Neural cell (in vitro differentiated cells): ENCODE data around the gene HOXB6. TPM values are rescaled to one million over a fixed set of nuclear protein-coding genes. Genes with fewer than 3 reads are reported as not detected.
A peak's percentile ranks its signal among the peaks of the same experiment; 100 is the strongest.

Source experiments
- H2AFZ ChIP-seq: fragments of 200-600, 300-800 bp; sonication (generic), shearing (Covaris generic); 2 replicates; pipeline ENCODE4 v1.6.0; 2014; ENCODE audit warnings: low read depth, mild to moderate bottlenecking, antibody characterized with exemption, low read length, moderate library complexity
- H3F3A ChIP-seq: fragments of 200-600 bp; shearing (Covaris generic); 2 replicates; pipeline ENCODE4 v1.6.1; 2016; ENCODE audit warnings: mild to moderate bottlenecking, moderate library complexity, mixed read lengths, antibody characterized with exemption, low read length; ENCODE audit not compliant: insufficient read depth, poor library complexity, severe bottlenecking
- H3K27ac ChIP-seq: fragments of 200-600, 300-800 bp; sonication (generic), shearing (Covaris generic); 2 replicates; pipeline ENCODE4 v1.5.1; 2014; ENCODE audit warnings: mild to moderate bottlenecking, low read length, moderate library complexity
- H3K27me3 ChIP-seq: fragments of 300-800, 200-600 bp; sonication (generic), shearing (Covaris generic); 2 replicates; pipeline ENCODE4 v1.6.0; 2014; ENCODE audit warnings: mild to moderate bottlenecking, low read depth, low read length, moderate library complexity; ENCODE audit not compliant: insufficient read depth
- H3K36me3 ChIP-seq: fragments of 300-800, 200-600 bp; sonication (generic), shearing (Covaris generic); 2 replicates; pipeline ENCODE4 v1.5.1; 2014; ENCODE audit warnings: mild to moderate bottlenecking, antibody characterized with exemption, low read length, moderate library complexity; ENCODE audit not compliant: insufficient read depth
- H3K4me2 ChIP-seq: fragments of 300-800, 200-600 bp; sonication (generic), shearing (Covaris generic); 2 replicates; pipeline ENCODE4 v1.6.0; 2014; ENCODE audit warnings: mild to moderate bottlenecking, low read length
- H3K4me3 ChIP-seq: fragments of 300-800, 200-600 bp; sonication (generic), shearing (Covaris generic); 2 replicates; pipeline ENCODE4 v1.5.1; 2014; ENCODE audit warnings: mild to moderate bottlenecking, low read length, moderate library complexity
- H3K79me2 ChIP-seq: fragments of 200-600 bp; shearing (Covaris generic); replicated peaks from 2 replicates; pipeline ENCODE4 v1.6.0; 2014; ENCODE audit warnings: mild to moderate bottlenecking, low read length, moderate library complexity; ENCODE audit not compliant: insufficient read depth
- H3K9ac ChIP-seq: fragments of 300-800, 200-600 bp; sonication (generic), shearing (Covaris generic); 2 replicates; pipeline ENCODE4 v1.6.1; 2016; ENCODE audit warnings: mild to moderate bottlenecking, low read length, mixed read lengths
- H3K9me2 ChIP-seq: fragments of 200-600 bp; shearing (Covaris generic); 2 replicates; pipeline ENCODE4 v1.6.1; 2016; ENCODE audit warnings: mild to moderate bottlenecking, low read length, mixed read lengths; ENCODE audit not compliant: insufficient read depth
- H3K9me3 ChIP-seq: fragments of 200-600, 300-800 bp; sonication (generic), shearing (Covaris generic); 2 replicates; pipeline ENCODE4 v1.6.1; 2016; ENCODE audit warnings: mild to moderate bottlenecking, mixed run types, low read length, moderate library complexity, mixed read lengths
- H4K20me1 ChIP-seq: fragments of 200-600 bp; shearing (Covaris generic); 2 replicates; pipeline ENCODE4 v1.6.1; 2016; ENCODE audit warnings: mild to moderate bottlenecking, mixed run types; ENCODE audit not compliant: insufficient read depth
- EP300 ChIP-seq: fragments of 450-650 bp; conservative IDR thresholded peaks from 2 replicates; pipeline ENCODE4 v1.6.1; 2014; ENCODE audit warnings: antibody characterized with exemption, mild to moderate bottlenecking, moderate library complexity; ENCODE audit not compliant: poor library complexity, severe bottlenecking
- EZH2 ChIP-seq: fragments of 200-600, 300-800 bp; shearing (Covaris generic), sonication (generic); IDR thresholded peaks from 2 replicates; pipeline ENCODE4 v1.6.1; 2014; ENCODE audit warnings: antibody characterized with exemption, low read length, borderline replicate concordance, mild to moderate bottlenecking; ENCODE audit not compliant: insufficient read depth, poor library complexity, severe bottlenecking
- MXI1 ChIP-seq: fragments of 450-650 bp; conservative IDR thresholded peaks from 2 replicates; pipeline ENCODE4 v1.6.1; 2014; ENCODE audit warnings: antibody characterized with exemption, mild to moderate bottlenecking; ENCODE audit not compliant: poor library complexity, severe bottlenecking
- POLR2AphosphoS5 ChIP-seq: IDR thresholded peaks from 2 replicates; pipeline ENCODE4 v1.6.1; 2012
- RAD21 ChIP-seq: fragments of 450-650 bp; conservative IDR thresholded peaks from 2 replicates; pipeline ENCODE4 v1.6.1; 2014; ENCODE audit warnings: antibody characterized with exemption, mild to moderate bottlenecking, moderate library complexity
- SMC3 ChIP-seq: fragments of 450-650 bp; conservative IDR thresholded peaks from 2 replicates; pipeline ENCODE4 v1.6.1; 2014; ENCODE audit warnings: antibody characterized with exemption, mild to moderate bottlenecking, moderate library complexity; ENCODE audit not compliant: poor library complexity
- TAF1 ChIP-seq: IDR thresholded peaks from 2 replicates; pipeline ENCODE4 v1.6.1; 2012; ENCODE audit warnings: low read depth
- polyA plus RNA-seq: library from polyadenylated mRNA; depleted of rRNA; stranded (reverse); fragments of >200 nt; gene quantifications from 2 replicates; pipeline ENCODE4 v1.2.3, GENCODE V29; 2014
- TF ChIP-seq, protein P1 (sequence below): fragments of 450-650 bp; IDR thresholded peaks from 2 replicates; pipeline ENCODE4 v1.5.1; 2014; ENCODE audit warnings: antibody characterized with exemption, mild to moderate bottlenecking, moderate library complexity; ENCODE audit not compliant: poor library complexity, severe bottlenecking
- TF ChIP-seq, protein P2 (sequence below): IDR thresholded peaks from 2 replicates; pipeline ENCODE4 v1.6.1; 2012; ENCODE audit warnings: borderline replicate concordance

Gene HOXB6
- polyA plus RNA-seq, 1 donor from 2014 or later = not detected

DNA sequence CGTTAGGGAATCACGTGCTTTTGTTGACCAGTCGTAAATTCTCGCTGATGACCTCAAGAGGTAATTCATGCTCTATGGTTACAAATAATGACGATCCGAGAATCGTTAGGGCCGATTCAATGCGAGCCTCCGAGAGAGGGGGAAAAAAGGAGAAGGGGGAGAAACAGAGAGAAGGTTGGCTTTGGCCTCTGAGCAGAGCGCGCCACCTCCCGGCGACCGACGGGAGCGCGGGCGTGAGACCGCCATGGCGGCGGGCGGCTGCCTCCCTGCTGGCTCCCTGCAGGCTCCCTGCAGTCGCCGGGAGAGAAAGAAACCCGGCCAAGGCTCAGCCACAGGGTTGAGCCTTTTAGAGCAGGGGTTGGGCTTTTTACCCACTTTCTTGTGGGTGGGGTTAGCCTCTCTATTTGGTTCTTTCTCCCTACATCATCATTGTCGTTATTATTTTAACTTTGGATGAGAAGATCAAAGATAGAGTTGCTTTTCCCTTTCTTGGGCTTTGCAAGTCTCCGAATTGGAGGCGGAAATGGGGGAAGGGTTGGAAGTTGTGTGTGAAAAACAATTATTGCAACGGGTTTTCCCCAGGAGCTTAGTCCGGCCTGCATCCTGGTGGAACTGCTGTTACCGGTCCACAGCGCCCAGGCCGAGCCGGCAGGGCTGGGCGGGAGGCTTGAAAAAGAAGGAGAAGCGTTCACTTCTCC is 10.8 kb downstream of the HOXB6 start:
- Histone ChIP-seq H3F3A (no peaks in the 10 kb centered on the region), H3K79me2 (no peaks in the 10 kb centered on the region), H3K9me3 (peaks cover 3% of the 10 kb centered on the region), H3K9ac (no peak overlapping the region), H3K9me2 (no peaks in the 10 kb centered on the region), H3K36me3 (no peaks in the 10 kb centered on the region), H3K4me3 (no peak overlapping the region), H4K20me1 (no peaks in the 10 kb centered on the region), H3K4me2 (no peak overlapping the region), H3K27me3 (peaks cover 100% of the 10 kb centered on the region), H2AFZ (no peak overlapping the region), H3K27ac (no peak overlapping the region)
- TF ChIP-seq, protein P1, sequence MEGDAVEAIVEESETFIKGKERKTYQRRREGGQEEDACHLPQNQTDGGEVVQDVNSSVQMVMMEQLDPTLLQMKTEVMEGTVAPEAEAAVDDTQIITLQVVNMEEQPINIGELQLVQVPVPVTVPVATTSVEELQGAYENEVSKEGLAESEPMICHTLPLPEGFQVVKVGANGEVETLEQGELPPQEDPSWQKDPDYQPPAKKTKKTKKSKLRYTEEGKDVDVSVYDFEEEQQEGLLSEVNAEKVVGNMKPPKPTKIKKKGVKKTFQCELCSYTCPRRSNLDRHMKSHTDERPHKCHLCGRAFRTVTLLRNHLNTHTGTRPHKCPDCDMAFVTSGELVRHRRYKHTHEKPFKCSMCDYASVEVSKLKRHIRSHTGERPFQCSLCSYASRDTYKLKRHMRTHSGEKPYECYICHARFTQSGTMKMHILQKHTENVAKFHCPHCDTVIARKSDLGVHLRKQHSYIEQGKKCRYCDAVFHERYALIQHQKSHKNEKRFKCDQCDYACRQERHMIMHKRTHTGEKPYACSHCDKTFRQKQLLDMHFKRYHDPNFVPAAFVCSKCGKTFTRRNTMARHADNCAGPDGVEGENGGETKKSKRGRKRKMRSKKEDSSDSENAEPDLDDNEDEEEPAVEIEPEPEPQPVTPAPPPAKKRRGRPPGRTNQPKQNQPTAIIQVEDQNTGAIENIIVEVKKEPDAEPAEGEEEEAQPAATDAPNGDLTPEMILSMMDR = peak; percentile 64
- TF ChIP-seq POLR2AphosphoS5 = no peak
- no peak for TF ChIP-seq MXI1
- TF ChIP-seq EZH2 = peak; percentile 41
- peak; percentile 60 for TF ChIP-seq RAD21
- peak; percentile 63 for TF ChIP-seq SMC3
- TF ChIP-seq, protein P2, sequence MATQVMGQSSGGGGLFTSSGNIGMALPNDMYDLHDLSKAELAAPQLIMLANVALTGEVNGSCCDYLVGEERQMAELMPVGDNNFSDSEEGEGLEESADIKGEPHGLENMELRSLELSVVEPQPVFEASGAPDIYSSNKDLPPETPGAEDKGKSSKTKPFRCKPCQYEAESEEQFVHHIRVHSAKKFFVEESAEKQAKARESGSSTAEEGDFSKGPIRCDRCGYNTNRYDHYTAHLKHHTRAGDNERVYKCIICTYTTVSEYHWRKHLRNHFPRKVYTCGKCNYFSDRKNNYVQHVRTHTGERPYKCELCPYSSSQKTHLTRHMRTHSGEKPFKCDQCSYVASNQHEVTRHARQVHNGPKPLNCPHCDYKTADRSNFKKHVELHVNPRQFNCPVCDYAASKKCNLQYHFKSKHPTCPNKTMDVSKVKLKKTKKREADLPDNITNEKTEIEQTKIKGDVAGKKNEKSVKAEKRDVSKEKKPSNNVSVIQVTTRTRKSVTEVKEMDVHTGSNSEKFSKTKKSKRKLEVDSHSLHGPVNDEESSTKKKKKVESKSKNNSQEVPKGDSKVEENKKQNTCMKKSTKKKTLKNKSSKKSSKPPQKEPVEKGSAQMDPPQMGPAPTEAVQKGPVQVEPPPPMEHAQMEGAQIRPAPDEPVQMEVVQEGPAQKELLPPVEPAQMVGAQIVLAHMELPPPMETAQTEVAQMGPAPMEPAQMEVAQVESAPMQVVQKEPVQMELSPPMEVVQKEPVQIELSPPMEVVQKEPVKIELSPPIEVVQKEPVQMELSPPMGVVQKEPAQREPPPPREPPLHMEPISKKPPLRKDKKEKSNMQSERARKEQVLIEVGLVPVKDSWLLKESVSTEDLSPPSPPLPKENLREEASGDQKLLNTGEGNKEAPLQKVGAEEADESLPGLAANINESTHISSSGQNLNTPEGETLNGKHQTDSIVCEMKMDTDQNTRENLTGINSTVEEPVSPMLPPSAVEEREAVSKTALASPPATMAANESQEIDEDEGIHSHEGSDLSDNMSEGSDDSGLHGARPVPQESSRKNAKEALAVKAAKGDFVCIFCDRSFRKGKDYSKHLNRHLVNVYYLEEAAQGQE = no peak
- no peak for TF ChIP-seq TAF1
- no peak for TF ChIP-seq EP300

DNA sequence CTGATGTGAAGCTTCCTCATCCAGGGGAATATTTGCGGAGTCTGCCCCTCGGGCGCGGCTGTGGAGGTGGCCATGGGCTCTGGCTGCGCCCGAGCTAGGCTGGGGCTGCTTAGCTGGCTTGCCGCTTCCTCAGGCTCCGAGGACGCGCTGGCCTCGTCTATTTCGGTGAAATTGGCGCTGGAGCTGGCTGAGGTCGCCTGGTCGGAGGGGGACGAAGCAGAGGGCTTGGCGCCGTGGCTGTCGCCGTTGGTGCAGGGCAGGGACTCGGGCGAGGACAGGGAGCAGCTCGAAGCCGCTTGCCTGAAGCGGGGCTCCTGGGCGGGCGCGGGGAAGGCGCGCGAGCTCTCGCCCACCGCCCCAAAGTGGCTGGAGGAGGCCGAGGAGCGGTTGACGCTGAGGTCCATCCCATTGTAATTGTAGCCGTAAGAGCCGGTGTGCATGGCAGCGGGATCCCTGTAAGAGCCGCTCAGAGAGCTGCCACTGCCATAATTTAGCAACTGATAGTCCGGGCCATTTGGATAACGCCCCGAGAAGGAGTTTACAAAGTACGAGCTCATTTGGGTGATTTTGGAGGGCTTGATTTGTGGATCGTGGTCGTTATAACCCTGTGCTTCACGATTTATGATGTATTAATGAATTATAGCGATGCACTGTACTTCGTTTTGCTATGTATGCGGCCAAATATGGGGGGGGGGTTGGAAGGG is 11.5 kb downstream of the HOXB6 start, which contains the start of gene HOXB5:
Gene HOXB5, minus strand, starts transcription at position 654 of the 704 bp plus-strand sequence. Its CDS starts 97 bp downstream, at position 557.
- Histone ChIP-seq H3K9me2 (no peaks in the 10 kb centered on the region), H3F3A (no peaks in the 10 kb centered on the region), H3K4me3 (no peak within 1 kb of the TSS), H3K79me2 (no peaks in the 10 kb centered on the region), H3K9ac (no peak within 1 kb of the TSS), H3K9me3 (peaks cover under 1% of the 10 kb centered on the region), H3K36me3 (no peaks in the 10 kb centered on the region), H2AFZ (no peak within 1 kb of the TSS), H3K27me3 (peaks cover 100% of the 10 kb centered on the region), H3K27ac (no peak within 1 kb of the TSS), H4K20me1 (no peaks in the 10 kb centered on the region), H3K4me2 (no peak within 1 kb of the TSS)
- TF ChIP-seq, protein P2 = no peak
- no peak for TF ChIP-seq RAD21
- no peak for TF ChIP-seq POLR2AphosphoS5
- TF ChIP-seq EP300 = no peak
- TF ChIP-seq SMC3 = no peak
- TF ChIP-seq MXI1 = no peak
- TF ChIP-seq TAF1 = no peak
- TF ChIP-seq, protein P1 = no peak
- no peak for TF ChIP-seq EZH2
